Measurements from ENCODE around the gene PNMA5.
"Not testable (repeated sequence)": the region's sequence is repeated elsewhere in the genome, so short reads cannot be mapped to it uniquely, and the experiment has no call there.

The PNMA5 gene

DNA sequence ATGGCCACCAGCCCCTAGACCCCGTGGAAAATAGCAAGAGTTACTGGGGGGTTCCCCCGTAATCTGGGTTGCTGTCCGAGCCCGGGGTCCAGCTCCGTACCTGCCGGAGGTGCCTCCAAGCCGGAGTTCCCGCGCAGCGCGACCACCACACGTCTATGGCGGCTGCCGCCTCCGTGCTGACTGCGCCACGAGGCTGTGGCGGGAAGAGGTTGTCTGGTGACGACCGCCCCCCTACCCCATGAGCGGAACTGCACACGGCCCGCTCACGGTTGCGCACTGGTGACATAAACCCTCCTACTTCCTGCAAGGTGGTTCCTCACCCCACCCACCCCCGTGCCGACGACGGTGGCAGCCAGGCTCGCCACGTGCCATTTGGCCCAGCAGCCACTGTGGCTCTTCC, at the start of gene PNMA5:
Gene PNMA5, minus strand, starts transcription at position 184 of the 400 bp plus-strand sequence. CDS start 2,518 bp downstream, outside the sequence.
- no peak for DNase-seq (ENCODE audit: low read depth in 2 of 3, low spot score in 2 of 3)

GRCh38 chrX:153032397-153033118, 38.6 kb upstream of the PNMA5 start:
- peak; percentile 30 to 48 (median 38) for DNase-seq (ENCODE audit: low read depth in 2 of 3, low spot score in 2 of 3)

- DNase-seq (ENCODE audit: low read depth in 2 of 3, low spot score in 2 of 3): no peak
Observed at GRCh38 chrX:153030801-153031200, 36.9 kb upstream of the PNMA5 start.

DNA sequence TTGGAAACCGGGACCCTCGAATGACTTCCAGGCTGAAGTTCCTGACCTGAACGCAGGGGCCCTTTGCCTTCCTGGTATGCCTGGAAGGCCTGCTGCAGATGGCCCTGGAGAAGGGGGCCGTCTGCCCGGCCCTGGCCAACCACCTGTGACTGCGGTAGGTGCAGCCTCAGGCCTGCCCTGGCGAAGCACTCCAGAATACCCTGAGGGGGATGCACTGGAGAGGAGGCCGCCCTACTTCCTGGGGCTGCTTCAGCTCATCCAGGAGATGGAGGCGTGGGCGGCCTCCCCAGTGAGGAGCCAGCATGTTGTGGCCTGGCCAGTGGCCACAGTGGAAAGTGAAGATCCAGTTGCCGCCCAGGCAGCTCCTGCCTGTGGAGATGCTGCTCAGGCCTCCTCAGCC, 36.0 kb upstream of the PNMA5 start:
- DNase-seq (ENCODE audit: low read depth in 2 of 3, low spot score in 2 of 3): no peak

- DNase-seq (ENCODE audit: low read depth in 2 of 3, low spot score in 2 of 3): no peak
Observed at GRCh38 chrX:153029162-153029561, 35.2 kb upstream of the PNMA5 start.

GRCh38 chrX:153028487-153028886, 34.6 kb upstream of the PNMA5 start:
- DNase-seq (ENCODE audit: low read depth in 2 of 3, low spot score in 2 of 3): not testable (repeated sequence)

DNA sequence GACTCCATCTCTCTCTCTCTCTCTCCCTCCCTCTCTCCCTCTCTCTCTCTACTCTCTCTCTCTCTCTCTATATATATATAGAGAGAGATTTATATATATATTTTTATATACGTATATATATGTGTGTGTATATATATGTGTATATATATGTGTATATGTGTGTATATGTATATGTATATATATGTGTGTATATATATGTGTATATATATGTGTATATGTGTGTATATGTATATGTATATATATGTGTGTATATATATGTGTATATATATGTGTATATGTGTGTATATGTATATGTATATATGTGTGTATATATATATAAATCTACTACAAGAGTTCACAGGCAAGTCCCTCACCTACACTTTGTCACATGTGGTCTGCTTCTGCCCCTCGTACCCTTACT, 32.6 kb upstream of the PNMA5 start:
- not testable (repeated sequence) for DNase-seq (ENCODE audit: low read depth in 2 of 3, low spot score in 2 of 3)

GRCh38 chrX:153019166-153019565, 25.2 kb upstream of the PNMA5 start:
- DNase-seq (ENCODE audit: low read depth in 2 of 3, low spot score in 2 of 3): no peak

DNA sequence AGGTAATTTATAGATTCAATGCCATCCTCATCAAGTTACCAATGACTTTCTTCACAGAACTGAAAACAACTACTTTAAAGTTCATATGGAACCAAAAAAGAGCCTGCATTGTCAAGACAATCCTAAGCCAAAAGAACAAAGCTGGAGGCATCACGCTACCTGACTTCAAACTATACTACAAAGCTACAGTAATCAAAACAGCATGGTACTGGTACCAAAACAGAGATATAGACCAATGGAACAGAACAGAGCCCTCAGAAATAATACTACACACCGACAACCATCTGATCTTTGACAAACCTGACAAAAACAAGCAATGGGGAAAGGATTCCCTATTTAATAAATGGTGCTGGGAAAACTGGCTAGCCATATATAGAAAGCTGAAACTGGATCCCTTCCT, 23.3 kb upstream of the PNMA5 start:
- not testable (repeated sequence) for DNase-seq (ENCODE audit: low read depth in 2 of 3, low spot score in 2 of 3)

GRCh38 chrX:153004780-153005179, 10.9 kb upstream of the PNMA5 start:
- DNase-seq (ENCODE audit: low read depth in 2 of 3, low spot score in 2 of 3): no peak

- DNase-seq (ENCODE audit: low read depth in 2 of 3, low spot score in 2 of 3): no peak
Observed at GRCh38 chrX:153003981-153004380, 10.1 kb upstream of the PNMA5 start.

DNA sequence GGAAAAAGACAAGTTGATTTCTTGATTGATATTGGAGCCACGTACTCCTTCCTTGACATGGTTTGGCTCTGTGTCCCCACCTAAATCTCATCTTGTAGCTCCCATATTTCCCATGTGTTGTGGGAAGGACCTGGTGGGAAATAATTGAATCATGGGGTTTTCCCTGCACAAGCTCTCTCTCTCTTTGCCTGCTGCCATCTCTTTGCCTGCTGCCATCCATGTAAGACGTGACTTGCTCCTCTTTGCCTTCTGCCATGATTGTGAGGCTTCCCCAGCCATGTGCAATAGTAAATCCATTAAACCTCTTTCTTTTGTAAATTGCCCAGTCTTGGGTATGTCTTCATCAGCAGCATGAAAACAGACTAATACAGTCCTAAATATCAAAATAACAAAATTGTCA, 8.3 kb upstream of the PNMA5 start:
- DNase-seq (ENCODE audit: low read depth in 2 of 3, low spot score in 2 of 3): not testable (repeated sequence)

DNA sequence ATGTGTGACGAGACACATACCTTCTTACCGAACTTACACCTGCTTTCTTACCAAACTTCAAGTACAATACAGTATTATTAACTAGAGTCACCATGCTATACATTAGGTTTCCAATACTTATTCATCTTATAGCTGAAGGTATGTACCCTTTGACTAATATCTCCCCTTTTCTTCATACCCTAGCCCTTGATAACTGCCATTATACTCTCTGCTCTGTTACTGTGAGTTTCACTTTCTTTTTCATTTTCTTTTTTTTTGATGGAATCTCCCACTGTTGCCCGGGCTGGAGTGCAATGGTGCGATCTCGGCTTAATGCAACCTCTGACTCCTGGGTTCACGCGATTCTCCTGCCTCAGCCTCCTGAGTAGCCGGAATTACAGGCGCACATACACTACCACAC, 3.4 kb upstream of the PNMA5 start:
- no peak for DNase-seq (ENCODE audit: low read depth in 2 of 3, low spot score in 2 of 3)

GRCh38 chrX:152992115-152992514, 1.8 kb downstream of the PNMA5 start:
- DNase-seq (ENCODE audit: low read depth in 2 of 3, low spot score in 2 of 3): no peak

DNA sequence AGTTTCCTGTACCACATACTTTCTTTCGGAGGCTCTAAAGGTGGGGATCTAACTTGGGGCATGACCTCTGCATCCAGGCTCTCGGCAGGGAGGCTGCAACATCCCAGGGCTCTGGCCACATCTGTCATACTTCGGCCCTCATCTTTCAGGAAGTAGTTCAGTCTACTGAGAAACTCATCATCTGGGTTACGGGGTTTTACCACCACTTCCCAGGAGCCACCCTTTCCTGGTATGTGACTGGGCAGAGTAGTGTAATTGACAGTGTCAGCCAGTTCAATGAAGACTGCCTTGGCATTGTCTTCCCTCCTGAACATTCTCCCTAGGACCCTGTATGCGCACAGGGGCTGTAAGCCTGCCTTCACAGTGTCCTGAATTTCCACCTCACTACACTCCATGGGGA, 2.8 kb downstream of the PNMA5 start:
- DNase-seq (ENCODE audit: low read depth in 2 of 3, low spot score in 2 of 3): no peak

DNA sequence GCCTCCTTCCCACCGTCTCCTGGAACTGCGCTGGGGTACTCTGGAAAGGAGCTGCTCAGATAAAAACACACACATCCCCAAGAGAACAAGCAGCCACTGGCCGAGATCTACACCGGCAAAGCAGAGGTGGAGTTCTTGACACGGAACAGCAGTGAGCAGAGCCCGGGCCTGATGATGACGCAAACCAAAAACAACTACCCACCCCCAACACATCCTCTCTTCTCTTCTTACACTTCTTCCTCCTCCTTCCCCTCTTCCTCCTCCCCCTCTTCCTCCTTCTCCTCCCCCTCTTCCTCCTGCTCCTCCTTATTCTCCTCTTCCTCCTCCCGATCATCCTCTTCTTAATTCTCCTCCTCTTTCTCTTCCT, 4.6 kb downstream of the PNMA5 start:
- DNase-seq (ENCODE audit: low read depth in 2 of 3, low spot score in 2 of 3): no peak

GRCh38 chrX:152988536-152989291, 5.2 kb downstream of the PNMA5 start:
- no peak for DNase-seq (ENCODE audit: low read depth in 2 of 3, low spot score in 2 of 3)

DNA sequence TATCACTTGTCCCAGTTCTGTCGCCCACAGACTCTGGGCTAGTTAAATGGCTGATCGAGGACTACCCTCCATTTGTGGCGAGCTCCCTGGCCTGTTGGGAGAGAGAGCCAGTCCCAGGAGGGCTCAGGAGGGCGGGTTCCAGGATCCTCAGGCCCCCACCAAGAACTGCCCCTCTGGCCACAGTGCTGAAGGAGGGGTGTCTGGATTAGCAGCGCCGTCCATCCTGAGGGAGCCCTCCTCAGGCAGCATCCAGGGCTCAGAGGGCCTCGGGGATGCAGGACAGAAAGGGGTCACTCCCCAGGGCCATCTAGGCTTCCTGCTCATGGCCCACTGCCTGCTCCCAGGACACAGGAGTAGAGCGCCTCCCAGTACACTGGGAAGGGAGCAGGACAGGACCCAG, 6.1 kb downstream of the PNMA5 start:
- no peak for DNase-seq (ENCODE audit: low read depth in 2 of 3, low spot score in 2 of 3)

GRCh38 chrX:152987156-152987555, 6.8 kb downstream of the PNMA5 start:
- DNase-seq (ENCODE audit: low read depth in 2 of 3, low spot score in 2 of 3): not testable (repeated sequence)

DNA sequence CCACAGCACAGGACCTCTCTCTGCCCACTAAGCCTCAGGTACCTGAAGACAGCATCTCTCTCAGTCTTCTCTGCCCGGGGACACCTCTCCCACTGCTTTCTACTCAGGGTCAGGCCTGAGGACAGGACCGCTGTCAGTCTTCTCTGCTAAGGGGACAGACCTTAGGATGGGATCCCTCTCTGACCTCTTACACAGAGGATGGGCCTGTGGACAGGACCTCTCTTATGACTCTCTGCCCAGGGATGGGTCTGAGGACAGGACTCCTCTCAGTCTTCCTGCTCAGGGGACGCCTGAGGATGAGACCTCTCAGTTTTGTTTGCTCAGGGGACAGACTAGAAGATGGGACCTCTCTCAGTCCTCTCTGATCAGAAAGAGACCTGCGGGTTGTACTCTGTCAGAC, 8.5 kb downstream of the PNMA5 start:
- DNase-seq (ENCODE audit: low read depth in 2 of 3, low spot score in 2 of 3): not testable (repeated sequence)

DNA sequence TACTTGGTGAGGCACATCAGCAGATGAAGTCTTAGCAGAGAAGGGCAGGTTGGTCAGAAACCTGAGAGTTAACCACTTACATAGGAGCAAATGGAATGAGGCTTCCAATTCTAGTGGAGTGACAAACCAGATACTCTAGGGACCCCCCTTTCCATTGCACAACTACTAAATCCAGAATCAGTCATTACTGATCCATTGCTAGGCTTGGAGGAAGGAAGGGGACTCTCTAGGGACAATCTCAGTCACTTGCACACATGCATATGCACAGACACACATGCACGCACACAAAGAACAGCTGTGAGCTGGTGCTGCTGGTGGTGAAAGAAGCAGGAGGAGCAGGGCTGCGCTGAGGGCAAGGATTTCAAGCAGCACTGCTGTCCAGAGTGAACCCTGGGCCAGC, 25.7 kb downstream of the PNMA5 start:
- DNase-seq (ENCODE audit: low read depth in 2 of 3, low spot score in 2 of 3): no peak

GRCh38 chrX:152960115-152960514, 33.8 kb downstream of the PNMA5 start:
- no peak for DNase-seq (ENCODE audit: low read depth in 2 of 3, low spot score in 2 of 3)

DNA sequence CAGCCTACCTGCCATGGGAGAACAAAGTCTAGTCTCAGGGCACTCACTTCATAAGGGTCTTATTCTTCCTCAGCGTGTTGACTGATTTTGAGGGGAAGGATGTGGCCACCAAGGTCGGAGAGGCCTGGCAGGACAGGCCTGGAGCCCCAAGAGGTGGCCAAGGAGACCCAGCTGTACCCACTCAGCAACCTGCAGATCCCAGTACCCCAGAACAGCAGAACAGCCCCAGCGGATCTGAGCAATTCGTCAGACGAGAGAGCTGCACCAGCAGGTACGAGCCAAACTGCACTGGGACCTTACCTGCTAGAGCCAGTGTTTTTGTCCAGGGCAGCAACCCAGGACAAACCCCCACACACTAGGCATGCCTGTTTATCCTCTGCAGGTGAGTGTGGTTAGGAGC, 34.3 kb downstream of the PNMA5 start:
- no peak for DNase-seq (ENCODE audit: low read depth in 2 of 3, low spot score in 2 of 3)

All from activated CD8-positive, alpha-beta memory T cell treated with anti-CD3 and anti-CD28 coated beads for 48 hours (primary cell).